ENCODE data around the gene RPS15. TPM values are rescaled to one million over a fixed set of nuclear protein-coding genes. Genes with fewer than 3 reads are reported as not detected.

Gene RPS15
- total and polyA plus RNA-seq, 9 of the 15 experiments (the other 6 are each of a cell fraction or from before 2014, with no cell fraction given), result 605 to 2,791 (median 957) TPM

DNA sequence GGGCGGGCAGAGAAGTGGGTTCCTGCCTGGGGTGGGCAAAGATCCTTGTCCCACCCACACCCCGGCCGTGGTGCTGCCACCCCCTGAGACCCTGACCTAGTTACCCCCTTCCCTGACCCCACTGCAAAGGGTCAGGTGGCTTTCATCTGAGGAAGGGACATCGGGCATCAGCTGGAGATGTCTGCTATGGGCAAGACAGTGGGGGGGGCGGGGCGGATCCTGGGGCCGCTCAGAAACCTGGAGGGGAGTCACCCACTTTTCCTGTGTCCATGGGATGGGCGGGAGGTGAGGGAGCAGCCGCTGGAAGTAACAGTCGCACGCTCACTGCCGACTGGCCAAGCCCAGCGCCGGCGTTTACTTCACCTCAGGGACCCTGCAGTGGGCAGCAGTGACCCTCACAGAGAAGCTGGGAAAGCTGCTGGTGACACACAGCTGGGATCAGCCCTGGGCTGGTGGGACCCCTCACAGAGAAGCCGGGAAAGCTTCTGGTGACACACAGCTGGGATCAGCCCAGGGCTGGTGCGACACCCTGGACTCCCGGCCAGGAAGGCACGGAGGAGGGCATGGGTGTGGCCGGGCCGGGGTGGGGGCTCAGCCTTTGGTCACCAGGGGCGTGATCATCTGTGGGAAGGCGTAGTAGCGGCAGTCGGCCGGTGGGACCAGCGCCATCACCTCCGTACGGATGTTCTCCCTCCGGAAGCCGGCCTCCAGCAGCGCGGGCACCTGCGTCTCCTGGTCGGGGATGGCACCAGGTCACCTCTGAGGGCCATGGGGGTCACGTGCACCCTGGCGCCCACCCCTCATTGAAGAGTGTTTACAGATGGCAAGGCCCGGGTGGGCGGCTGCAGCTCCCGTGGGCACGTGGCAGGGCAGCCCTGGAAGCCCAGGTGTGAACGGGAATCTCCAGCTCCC is 41.2 kb upstream of the RPS15 start (continued):
- TF ChIP-seq ZNF398 (CRISPR knock-in tag; IDR thresholded peaks at IDR 0.05) (no peak), ZNF311 (CRISPR knock-in tag; IDR thresholded peaks at IDR 0.05) (no peak), MLX (CRISPR knock-in tag; conservative IDR thresholded peaks at IDR 0.05) (no peak), ZBTB17 (CRISPR knock-in tag; IDR thresholded peaks at IDR 0.05) (peak; percentile 96), KDM5B (IDR thresholded peaks at IDR 0.05; ENCODE audit: insufficient replicate concordance, low read depth, low read length) (no peak), HDGF (IDR thresholded peaks at IDR 0.05) (no peak), AFF1 (IDR thresholded peaks at IDR 0.05; ENCODE audit: low read depth in 1 of 2, partially characterized antibody in 2 of 2) (no peak), ILF3 (IDR thresholded peaks at IDR 0.05; ENCODE audit: borderline replicate concordance) (no peak), EZH2 (IDR thresholded peaks at IDR 0.05; ENCODE audit: borderline replicate concordance, low read depth, low read length) (no peak), PRPF4 (IDR thresholded peaks at IDR 0.05; ENCODE audit: insufficient read depth, low read depth, low read length, poor library complexity, severe bottlenecking) (no peak)
- TF ChIP-seq, protein P1, sequence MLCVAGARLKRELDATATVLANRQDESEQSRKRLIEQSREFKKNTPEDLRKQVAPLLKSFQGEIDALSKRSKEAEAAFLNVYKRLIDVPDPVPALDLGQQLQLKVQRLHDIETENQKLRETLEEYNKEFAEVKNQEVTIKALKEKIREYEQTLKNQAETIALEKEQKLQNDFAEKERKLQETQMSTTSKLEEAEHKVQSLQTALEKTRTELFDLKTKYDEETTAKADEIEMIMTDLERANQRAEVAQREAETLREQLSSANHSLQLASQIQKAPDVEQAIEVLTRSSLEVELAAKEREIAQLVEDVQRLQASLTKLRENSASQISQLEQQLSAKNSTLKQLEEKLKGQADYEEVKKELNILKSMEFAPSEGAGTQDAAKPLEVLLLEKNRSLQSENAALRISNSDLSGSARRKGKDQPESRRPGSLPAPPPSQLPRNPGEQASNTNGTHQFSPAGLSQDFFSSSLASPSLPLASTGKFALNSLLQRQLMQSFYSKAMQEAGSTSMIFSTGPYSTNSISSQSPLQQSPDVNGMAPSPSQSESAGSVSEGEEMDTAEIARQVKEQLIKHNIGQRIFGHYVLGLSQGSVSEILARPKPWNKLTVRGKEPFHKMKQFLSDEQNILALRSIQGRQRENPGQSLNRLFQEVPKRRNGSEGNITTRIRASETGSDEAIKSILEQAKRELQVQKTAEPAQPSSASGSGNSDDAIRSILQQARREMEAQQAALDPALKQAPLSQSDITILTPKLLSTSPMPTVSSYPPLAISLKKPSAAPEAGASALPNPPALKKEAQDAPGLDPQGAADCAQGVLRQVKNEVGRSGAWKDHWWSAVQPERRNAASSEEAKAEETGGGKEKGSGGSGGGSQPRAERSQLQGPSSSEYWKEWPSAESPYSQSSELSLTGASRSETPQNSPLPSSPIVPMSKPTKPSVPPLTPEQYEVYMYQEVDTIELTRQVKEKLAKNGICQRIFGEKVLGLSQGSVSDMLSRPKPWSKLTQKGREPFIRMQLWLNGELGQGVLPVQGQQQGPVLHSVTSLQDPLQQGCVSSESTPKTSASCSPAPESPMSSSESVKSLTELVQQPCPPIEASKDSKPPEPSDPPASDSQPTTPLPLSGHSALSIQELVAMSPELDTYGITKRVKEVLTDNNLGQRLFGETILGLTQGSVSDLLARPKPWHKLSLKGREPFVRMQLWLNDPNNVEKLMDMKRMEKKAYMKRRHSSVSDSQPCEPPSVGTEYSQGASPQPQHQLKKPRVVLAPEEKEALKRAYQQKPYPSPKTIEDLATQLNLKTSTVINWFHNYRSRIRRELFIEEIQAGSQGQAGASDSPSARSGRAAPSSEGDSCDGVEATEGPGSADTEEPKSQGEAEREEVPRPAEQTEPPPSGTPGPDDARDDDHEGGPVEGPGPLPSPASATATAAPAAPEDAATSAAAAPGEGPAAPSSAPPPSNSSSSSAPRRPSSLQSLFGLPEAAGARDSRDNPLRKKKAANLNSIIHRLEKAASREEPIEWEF (CRISPR knock-in tag; IDR thresholded peaks at IDR 0.05), result no peak

All from K562 (cell line).